Stimulated activated CD8-positive, alpha-beta memory T cell treated with anti-CD3 and anti-CD28 coated beads, Interleukin-4, amount 100 ng/mL, for 1 hour (primary cell): ENCODE measurements around the gene ANKRD29.
A peak's percentile ranks its signal among the peaks of the same experiment; 100 is the strongest.

ENCODE experiments used
- DNase-seq, 2 donors: peaks; one replicate each; pipeline ENCODE4 v3.0.0-alpha.2; 2020; ENCODE audit warnings: low read depth in 2 of 2, low spot score in 1 of 2

The ANKRD29 gene, protein sequence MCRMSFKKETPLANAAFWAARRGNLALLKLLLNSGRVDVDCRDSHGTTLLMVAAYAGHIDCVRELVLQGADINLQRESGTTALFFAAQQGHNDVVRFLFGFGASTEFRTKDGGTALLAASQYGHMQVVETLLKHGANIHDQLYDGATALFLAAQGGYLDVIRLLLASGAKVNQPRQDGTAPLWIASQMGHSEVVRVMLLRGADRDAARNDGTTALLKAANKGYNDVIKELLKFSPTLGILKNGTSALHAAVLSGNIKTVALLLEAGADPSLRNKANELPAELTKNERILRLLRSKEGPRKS

GRCh38 chr18:23662309-23663263 is at the start of gene ANKRD29:
TSS of gene ANKRD29 (minus strand) at chr18:23662911. CDS start at chr18:23662730, 181 bp downstream.
- peak in 1 of 2 donors; percentile 4 for DNase-seq

DNA sequence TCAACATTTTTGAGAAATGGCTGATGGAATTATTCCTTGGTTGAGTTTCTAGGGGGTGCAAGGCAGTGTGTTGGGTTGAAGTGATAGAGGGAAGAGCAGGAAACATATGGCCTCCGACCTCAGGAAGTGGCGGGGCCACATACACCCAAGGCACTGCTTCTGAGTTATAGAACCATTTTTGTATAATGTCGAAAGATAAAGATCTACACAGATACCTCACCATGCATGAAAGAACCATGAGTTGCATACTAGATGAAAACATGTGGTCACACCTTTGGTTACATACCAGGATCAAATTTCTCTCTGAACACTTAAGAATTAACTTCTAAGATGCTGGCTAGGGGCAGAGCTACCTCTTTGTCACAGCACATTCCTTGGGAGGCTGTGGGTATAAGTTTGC is 49.7 kb upstream of the ANKRD29 start:
- DNase-seq, result no peak

- no peak for DNase-seq
Measured at GRCh38 chr18:23711426-23711825, 48.7 kb upstream of the ANKRD29 start.

GRCh38 chr18:23710946-23711345 is 48.2 kb upstream of the ANKRD29 start:
- DNase-seq, result no peak

DNA sequence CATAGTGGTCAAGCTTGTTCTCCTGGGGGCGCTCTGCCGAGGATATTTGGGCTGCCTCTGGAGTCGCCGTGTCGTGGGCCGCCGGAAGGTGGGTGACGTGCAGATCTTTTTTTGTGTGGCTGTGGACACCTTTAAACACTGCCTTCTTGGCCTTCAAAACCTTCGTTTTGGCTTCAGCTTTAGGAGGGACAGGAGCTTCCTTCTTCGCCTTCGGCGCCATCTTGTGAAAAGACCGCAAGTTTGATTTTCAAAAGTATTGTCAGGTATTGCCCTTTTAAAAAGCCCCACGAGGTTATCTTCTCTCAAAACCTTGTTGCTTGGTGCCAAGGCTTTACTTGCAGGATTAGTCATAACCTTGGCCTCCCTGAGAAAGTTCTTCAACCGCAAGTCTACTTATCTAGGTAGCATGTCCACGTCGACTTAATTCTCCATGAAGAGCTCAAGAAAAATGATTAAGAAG is 47.4 kb upstream of the ANKRD29 start:
- DNase-seq, result no peak

DNA sequence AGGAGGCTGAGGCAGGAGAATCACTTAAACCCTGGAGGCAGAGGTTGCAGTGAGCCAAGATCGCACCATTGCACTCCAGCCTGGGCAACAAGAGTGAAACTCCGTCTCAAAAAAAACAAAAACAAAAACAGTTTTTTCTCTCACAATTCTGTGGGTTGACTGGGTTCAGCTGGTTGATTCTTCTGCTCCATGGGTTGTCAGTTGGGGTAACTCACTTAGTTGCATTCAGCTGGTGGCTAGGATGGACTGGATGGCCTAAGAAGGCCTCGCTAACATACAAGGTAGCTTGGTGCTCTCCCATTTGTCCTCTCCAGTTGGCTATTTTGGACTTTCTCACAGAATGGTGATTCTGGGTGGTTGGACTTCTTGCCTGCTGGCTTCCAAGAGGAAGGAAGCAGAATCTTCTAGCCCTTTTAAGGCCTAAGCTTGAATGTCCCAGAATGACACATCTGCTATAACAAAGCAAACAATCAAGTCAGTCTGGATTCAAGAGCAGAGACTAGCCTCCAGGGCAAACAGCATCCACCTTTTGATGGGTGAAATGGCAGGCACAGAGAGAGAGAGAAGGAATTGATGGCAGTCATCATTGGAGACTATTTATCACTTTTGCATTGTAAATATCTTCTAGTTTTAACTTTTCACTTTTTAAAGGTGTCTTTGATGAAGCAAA is 44.4 kb upstream of the ANKRD29 start:
- no peak for DNase-seq

- no peak for DNase-seq
Measured at GRCh38 chr18:23704806-23705205, 42.1 kb upstream of the ANKRD29 start.

- DNase-seq, result no peak
Measured at GRCh38 chr18:23703987-23704384, 41.3 kb upstream of the ANKRD29 start.

DNA sequence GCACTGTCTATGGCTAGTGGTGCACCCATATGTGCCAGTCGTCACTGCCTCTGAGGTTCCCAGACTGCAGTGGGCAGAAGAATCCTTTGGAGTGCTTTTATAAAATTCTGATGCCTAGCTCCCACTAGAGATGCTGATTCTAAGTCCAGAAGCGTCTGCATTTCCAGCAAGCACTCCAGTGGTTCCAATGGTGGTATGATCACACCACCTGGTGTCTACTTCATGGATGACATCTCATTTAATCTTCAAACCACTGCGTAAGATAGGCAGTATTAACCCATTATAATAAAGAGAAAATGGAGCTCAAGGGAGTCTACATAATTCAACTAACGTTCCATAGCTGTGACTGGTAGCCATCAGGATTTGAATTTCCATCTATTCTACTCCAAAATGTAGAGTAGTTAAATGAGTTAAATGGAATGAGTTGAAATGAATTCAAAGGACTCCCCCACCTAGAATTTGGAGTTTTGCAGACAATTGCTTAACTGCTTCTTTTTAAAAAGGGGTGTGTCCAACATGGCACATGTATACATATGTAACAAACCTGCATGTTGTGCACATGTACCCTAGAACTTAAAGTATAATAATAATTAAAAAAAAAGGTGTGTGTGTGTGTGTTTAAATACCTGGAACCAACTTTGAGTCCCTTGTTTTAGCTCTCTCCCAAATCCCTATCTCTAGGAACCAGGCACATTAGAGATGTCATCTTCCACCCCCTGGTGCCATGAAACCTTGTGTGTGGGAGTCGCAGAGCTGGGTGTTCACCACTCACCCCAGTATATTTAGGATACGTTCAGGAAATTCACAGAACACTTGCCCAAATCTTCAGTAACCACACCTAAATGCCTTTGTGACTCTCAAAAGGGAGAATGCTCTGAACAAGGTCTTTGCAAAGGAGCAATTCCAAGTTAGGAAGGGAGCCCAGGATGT is 40.6 kb upstream of the ANKRD29 start:
- no peak for DNase-seq

GRCh38 chr18:23702606-23703005 is 39.9 kb upstream of the ANKRD29 start:
- no peak for DNase-seq

GRCh38 chr18:23701544-23702064 is 38.9 kb upstream of the ANKRD29 start:
- no peak for DNase-seq

DNA sequence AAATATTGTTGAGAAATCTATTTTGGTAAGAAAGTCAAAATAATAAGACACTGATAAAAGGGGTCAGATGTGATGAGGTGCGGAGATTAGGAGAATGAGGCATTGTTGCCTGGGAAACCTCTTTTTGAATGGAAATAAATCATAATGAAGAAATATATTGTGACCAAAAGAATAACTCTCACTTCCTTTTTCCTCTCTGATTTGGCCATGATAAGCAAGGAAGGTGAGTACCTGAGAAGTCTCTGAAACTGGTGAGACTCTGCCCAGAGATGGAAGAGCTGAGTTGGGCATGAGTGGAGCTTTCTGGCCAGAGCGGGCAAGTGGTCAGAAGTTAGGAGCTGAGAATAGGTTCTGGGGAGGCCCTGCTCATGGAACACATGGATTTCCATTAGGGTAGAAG is 38.3 kb upstream of the ANKRD29 start:
- no peak for DNase-seq

GRCh38 chr18:23694637-23695430 is 32.1 kb upstream of the ANKRD29 start:
- DNase-seq, result no peak

DNA sequence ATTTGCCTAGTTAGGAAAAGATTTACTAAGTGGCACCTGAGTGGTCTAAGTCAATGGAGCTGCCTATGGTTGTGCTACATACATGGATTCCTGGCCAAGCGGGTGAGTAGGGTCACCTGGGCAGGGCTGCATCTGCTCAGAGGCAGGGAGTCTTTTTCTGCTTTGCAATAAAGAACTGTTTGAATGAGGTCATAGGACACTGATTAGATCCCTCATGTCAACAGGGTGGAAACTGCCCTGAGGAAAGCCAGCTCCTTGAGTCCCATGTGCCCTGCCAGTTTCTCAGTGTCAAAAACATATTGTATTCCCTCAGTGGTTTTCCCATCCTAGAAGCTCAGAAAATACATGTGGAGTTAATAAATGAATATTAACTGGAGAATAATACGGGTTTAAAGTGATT is 31.1 kb upstream of the ANKRD29 start:
- no peak for DNase-seq

DNA sequence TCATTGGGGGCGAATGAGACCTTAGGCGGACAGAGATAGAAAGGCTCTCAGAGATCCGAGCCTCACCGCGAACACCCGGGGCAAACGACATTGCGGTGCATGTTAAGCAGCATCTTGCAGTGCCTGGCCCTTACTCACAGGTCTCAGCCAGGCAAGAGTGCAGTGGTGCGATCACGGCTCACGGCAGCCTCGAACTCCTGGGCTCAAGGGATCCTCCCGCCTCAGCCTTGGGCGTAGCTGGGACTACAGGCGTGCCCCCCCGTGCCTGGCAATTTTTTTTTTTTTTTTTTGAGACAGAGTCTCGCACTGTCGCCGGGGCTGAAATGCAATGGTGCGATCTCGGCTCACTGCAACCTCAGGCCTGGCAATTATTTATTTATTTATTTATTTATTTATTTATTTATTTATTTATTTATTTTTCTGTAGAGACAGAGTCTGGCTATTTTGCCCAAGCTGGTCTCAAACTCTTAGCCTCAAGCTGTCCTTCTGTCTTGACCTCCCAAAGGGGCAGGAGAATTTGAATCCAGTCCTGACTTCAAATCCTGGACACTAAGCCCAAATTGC is 27.9 kb upstream of the ANKRD29 start:
- DNase-seq, result no peak

GRCh38 chr18:23689616-23690504 is 27.1 kb upstream of the ANKRD29 start:
- DNase-seq, result no peak

GRCh38 chr18:23689031-23689615 is 26.4 kb upstream of the ANKRD29 start, which contains the start of gene LAMA3:
TSS of gene LAMA3 (plus strand) at chr18:23689453. CDS start at chr18:23689684, 231 bp downstream.
- no peak for DNase-seq

DNA sequence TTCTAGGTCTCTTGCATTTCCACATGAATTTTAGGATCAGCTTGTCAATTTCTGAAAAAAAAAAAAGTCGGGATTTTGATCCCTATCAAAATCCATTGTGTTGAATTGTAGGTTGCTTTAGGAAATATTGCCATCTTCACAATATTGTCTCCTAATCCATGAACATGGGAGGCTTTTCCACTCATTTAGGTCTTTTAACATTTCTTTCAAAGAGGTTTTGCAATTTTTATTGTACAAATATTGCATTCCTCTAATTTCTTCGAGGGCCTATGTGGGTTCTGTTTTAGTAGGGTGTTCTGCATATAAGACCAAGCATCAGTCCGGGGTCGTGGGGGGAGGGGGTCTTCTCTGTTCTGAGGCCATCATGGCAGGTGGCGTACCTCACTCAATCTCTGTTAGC is 25.8 kb upstream of the ANKRD29 start:
- DNase-seq, result no peak
